Activated CD8-positive, alpha-beta memory T cell treated with anti-CD3 and anti-CD28 coated beads for 24 hours (primary cell): ENCODE measurements around the gene JADE3.

Source experiments
- DNase-seq: peaks from one replicate; pipeline ENCODE4 v3.0.0-alpha.2; 2020

JADE3 gene

DNA sequence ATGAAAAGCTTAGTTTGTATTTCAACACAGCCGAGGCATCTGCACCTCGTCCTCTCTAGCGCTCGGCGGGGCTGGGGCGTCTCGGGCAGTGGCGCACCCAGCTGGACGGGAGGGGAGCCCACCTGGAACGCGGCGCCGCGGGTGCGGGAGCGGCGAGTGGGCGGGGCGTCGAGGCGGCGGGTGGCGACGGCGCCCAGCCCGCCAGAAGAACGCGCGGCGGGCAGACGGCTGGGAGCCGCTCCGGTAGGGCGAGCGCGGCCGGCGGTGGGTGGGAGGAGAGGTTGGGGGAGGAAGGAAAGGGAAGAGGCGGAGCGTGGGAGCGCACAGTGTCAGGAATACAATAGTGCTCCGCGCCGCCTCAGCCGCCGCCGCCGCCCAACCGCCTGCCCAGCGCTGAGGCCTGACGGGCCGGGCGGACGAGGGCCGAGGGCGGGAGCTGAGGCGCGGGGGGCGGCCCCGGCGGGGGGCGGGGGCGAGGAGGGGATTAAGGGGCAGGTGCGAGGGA lies at the start of gene JADE3:
TSS of gene JADE3 (plus strand) at position 324 of the 505 bp plus-strand sequence. CDS start 72,474 bp downstream, outside the sequence.
- DNase-seq = no peak

DNA sequence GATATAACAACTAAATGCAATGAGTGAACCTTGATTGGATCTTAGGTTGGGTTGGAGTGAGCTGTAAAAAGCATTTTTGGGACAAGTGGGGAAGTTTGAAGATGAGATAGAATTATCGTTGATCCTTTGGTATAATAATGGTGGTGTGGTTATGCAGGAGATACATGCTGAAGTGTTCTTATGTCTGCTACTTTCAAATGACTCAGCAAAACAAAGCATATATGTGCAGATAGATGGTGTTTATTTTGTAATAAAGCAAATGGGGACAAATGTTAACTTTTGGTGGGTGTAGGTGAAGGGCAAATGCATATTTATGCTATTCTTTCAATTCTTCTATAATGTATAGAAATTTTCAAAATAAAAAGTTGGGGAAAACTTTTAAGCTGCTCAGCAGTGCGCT lies 49.1 kb upstream of the JADE3 start:
- DNase-seq = no peak

DNA sequence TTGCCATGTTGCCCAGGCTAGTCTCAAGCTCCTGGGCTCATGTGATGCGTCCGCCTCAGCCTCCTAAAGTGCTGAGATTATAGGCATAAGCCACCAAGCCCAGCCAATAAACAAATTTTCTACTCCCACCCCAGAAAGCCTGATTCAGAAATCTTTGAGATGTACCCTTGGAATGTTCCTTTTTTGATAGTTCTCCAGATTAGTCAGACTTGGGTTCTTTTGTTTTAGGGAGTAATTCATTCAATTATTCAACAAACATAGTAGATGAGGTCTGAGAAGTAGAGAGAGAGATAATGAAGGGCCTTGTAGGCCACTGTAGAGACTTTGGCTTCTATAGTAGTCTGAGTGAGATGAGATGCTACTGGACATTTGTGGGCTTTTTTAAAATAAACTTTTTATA lies 47.6 kb upstream of the JADE3 start:
- no peak for DNase-seq

DNA sequence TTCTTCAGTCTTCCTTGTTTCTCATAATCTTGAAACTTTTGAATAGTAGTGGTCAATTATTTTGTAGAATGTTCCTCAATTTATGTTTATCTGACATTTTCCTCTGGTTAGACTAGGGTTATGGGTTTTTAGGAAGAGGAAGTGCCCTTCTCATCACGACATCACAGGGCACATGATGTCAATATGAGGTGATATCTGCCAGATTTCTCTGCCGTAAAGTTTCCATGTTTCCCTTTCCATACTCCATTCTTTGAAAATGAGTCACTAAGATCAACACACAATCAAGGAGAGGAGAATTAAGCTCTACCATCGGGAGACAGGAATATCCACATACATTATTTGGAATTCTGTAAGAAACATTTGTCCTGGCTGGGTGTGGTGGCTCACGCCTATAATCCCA lies 46.9 kb upstream of the JADE3 start:
- no peak for DNase-seq

DNA sequence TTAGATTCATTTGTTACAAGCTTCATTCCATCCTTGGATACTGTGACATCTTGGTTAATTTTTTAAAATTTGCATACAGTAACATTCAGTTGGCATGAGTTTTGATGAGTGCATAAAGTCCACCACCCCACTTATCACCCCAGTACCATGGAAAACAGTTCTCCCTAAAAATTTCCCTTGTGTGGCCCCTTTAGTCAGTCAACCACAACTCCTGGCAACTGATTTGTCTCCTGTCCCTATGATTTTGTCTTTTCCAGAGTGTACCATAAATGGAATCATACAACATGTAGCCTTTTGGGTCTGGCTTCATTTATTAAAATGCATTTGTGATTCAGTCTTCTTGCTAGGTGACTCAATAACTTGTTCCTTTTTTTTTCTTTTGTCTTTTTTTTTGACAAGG lies 45.5 kb upstream of the JADE3 start:
- DNase-seq = no peak

DNA sequence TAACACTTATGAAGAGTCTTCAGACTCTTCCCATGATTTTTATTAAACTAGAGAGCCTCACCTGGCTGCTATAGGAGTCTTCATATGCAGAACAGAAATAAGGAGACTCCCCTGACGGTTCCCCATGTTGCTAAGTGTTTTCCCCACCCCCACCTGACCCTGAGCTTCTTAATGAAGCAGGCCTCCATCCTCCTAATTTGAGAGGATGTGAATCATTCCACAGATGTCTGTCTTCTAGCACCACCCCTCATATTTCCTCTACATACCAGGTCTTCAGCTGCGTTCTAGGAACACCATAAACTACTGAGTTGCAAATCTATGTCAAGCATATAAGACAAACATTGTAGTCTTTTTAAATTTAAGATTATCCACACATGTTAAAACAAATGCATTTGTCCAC lies 38.5 kb upstream of the JADE3 start:
- DNase-seq = no peak

DNA sequence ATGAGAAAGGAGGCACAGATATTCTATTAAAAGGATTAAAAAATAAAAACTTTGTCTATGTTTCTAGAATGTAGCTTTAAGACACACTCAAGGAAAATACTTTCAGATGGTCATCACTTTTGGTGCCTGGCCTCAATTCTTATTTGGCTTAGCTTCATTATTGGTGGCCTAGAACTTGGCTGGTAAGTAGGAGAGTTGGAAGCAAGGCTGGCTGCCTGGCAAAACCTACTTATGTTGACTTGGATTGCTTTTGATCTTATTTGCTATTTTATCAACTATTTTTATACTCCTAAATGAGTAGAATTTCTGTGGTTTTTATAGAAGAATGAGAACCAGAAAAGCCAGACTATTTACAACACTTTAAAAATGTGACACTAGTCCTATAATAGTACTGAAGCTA lies 35.3 kb upstream of the JADE3 start:
- no peak for DNase-seq

DNA sequence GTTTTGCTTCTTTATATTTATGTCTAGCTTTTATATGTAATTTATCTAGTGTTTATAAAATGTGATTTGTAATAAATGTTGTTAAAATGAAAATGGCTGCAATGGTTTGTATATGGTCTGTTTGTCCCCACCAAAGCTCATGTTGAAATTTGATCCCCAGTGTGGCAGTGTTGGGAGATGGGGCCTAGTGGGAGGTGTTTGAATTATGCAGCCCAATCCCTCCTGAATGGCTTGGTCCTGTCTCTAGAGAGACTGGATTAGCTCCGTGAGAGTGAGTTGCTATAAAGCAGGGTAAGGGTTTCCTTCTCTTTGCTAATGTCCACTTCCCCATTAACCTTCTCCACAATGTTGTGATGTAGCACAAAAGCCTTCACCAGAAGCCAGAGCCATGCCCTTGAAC lies 30.0 kb upstream of the JADE3 start:
- DNase-seq = no peak

DNA sequence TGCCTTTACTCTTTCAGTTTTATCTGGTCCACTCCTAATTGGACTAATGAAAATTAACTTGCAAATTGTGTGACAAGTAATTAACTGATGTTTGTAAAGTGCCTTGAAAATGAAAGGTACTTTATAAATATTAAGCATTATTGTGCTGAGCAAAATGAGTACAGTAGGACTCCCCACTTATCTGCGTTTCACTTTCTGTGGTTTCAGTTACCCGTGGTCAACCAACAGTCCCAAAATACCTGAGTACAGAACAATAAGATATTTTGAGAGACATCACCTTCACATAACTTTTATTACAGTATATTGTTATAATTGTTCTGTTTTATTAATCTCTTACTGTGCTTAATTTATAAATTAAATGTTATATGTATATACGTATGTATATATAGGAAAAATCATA lies 27.4 kb upstream of the JADE3 start:
- no peak for DNase-seq

DNA sequence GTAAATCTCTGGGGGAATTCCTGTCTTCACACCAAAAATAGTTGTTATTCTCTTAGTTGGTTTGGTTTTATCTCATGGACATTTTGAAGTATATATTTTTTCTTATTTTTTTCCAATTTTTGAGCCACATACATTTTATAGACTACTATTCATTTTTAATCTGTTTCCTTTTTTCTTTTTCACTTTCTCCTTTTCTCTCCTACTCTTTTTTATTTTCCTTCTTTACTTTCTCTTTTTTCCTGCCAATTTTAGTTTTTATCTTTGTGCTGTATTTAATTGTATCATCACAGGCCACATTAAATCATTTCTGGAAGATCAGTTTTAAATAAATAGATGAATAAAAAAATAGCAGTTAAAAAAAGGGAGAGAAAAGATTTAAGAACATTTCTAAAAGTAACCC lies 14.0 kb upstream of the JADE3 start:
- DNase-seq = no peak

DNA sequence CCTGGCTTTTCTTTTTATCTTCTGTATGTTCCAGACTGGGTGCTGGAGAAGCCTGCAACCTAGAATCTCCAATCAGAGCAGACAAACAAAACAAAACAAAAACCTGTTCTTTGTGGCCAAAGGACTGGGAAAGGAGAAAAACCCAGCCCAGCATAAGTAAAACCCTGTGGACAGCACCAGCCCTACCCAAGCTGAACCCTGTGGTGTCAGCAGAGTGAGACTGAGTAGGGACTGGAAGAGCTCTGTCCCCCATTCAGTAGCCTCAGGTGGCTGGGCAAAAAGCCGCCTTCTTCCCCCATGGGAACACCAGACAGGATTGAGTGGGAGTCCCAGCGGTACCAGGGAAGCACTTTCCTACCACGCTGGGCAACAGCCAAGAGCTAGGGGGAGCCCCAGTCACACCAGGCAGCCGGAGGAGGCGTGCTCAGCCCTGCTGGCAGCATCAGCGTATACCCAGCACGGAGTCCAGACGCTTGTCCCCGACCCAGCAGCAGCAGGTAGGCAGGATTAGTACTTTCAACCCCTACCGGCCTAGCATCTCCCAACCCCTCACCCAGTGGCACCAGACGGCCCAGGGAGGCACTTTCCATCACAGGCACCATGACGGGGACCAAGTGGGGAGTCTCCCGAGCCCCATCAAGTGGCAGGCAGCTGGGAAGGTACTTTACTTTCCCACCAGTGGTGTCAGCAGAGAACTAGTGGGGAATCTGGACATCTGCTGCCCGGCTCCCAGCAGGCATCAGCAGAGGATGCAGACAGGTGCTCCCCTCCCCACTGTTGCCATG lies 8.6 kb upstream of the JADE3 start:
- DNase-seq = peak; percentile 70

DNA sequence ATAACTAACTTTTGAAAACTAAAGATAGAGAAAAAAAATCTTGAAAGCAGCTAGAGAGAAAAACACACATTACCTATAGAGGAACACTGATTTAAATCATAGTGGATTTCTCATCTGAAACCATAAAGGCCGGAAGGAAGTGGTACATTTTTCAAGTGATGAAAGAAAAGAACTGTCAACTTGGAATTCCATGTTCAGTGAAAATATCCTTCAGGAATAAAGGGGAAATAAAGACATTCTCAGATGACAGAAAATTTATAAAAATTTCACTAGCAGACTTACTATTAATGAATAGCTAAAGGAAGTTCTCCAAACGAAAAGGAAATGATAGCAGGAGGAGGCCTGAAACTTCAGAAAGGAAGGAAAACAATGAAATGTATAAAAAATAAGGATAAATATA lies 7.6 kb upstream of the JADE3 start:
- DNase-seq = no peak

DNA sequence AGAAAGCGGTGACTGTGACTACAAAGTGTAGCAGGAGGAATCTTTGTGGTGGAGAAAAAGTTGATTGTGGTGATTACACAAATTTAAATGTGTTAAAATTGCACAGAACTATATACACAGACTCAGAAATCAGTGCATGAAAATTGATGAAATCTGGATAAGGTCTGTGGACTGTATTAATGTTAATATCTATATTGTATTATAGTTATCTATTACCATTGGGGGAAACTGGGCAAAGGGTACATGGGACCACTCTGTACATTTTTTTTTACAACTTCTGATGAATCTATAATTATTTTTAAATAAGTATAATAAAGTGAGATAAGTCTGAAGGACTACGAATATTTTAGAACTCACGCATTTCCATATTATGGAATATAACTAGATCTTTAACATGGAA lies 1.8 kb upstream of the JADE3 start:
- DNase-seq = no peak

DNA sequence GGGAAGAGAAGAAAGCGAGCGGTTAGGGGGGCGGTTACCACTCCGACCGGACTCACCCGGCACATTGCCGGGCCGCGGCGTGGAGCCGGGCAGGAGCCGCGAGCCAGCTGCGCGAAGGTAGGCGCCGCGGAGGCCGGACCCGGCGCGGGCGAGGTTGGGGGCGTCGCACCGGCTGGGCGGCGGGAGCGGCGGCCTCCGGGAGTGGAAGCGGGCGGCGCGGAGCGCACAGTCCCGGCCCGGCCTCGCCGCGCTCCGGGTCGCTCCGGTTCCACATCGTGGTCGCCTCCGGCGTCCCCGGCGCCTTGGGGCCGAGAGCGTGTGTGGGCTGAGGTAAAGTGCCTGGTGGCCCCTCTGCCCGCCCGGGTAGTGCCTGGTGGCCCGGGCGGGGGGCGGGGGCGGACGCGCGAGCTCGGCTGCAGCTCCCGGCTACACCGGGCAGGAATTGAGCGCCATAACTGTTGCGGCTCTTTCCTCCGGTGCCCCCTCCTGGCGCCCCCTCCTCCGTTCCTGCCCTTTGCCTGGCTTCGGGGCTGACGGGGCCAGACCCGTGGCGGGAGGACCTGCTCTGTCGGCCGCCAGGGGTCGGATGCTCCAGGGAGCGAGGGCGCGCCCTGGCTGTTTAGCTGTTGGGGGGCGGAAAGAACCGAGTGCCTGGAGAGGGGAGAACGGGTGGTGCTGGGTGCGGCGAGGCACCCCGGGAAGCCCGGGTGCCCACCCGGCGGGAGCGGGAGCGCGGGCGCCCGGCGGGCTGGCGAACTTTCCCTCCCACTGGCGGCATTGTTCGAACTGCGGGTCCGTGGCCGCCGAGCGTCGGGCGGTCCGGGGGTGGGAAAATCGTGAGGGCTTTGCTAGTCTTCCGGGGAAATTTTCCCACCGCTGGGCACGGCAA lies 626 bp downstream of the JADE3 start:
- peak; percentile 64 for DNase-seq

DNA sequence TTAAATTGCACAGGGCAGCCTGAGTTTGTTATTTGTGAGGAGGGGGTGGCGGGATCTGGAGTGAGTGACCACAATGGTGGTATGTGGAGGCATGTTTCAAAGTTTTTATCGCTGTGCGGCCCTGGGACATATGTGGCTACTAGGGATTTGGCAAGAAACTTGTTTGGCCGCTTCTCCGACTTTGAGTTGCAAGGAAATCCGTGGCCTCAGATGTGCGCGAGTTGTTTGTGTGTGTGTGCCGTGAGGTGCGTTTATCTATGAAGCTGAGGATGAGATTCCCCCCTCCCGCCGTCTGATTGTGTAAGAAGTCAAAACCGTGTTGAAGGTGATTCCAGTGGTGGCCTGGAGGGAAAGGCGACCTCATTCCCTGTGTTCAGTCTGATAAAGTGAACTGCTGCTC lies 1.4 kb downstream of the JADE3 start:
- no peak for DNase-seq

DNA sequence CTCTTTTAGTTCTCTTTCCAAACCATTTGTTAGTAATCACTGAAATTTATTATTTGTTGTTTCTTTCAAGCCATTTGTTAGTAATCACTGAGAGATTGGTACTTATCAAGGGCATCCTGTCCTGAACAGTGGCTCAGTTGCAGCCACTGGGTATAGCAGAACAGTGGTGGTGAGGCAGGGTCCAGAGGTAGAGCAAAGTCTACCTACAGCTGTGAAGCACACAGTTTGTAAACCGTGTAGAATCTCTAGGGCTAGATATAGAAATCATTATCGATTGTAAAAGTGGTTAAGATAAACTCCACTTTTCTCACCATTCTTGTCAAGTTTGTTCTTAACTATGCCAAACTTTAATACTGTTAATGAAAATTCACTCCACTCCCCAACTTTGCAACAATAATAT lies 4.1 kb downstream of the JADE3 start:
- no peak for DNase-seq

DNA sequence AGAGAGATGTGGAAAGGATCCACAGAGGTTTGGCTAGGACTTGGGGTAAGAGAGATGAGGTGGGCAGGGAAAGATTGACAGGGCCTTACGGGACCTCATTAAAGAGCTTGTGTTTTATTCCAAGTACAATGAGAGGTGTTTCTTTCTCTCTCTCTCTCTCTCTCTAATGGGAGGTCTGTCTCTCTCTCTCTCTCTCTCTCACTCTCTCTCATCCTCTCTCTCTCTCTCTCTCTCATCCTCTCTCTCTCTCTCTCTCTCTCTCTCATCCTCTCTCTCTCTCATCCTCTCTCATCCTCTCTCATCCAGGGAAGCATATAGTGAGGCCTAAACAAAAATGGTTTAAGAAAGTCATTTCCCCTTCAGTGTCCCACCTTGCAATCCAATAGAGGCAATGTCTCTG lies 5.4 kb downstream of the JADE3 start:
- no peak for DNase-seq

DNA sequence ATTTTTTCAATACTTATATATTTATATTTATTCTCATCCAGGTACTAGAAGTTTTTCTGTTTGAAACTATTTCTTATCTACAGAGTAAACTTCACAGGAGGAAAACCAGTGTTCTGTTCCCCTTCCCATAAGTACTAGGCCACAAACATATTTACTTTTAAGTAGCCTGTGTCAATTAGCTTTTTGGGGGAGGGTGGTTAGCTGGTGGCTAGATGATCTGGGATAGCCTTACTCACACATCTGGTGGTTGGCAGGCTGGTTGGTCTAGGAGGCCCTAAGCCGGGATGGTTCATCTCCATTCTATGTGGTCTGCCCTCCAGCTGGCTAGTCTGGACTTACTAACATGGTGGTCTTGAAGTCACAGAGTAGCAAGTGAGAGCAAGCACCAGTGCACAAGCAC lies 6.2 kb downstream of the JADE3 start:
- no peak for DNase-seq

DNA sequence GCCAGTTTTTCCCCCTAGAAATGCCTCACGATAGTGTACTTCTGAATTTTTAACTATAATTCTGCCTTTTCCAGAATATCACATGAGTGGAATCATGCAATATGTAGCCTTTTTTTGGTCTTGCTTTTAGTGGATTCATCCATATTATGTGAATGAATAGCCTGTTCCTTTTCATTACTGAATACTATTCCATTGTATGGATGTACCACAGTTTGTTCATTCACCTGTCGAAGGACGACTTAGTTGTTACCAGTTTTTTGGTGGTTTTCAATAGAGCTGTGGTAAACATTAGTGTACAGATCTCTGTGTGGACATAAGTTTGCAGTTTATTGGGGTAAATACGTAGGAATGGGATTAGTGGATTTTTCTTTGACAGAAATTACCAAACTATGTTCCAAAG lies 8.0 kb downstream of the JADE3 start:
- no peak for DNase-seq

DNA sequence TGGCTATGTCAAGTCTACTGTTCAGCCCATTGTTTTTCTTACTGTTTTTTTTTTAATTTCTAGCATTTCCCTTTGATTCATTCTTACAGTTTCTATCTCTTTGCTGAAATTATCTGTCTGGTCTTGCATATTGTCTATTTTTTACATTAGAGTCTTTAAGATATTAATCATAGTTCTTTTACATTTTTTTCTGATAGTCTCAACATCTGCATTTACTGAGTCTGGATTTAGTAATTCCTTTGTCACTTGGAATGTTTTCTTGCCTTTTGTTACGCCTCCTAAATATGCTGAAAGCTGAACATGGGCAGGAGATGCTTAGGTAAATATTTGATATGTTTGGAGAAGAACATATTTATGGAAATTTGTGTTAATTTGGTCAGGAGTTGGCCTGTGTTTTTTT lies 10.4 kb downstream of the JADE3 start:
- no peak for DNase-seq

DNA sequence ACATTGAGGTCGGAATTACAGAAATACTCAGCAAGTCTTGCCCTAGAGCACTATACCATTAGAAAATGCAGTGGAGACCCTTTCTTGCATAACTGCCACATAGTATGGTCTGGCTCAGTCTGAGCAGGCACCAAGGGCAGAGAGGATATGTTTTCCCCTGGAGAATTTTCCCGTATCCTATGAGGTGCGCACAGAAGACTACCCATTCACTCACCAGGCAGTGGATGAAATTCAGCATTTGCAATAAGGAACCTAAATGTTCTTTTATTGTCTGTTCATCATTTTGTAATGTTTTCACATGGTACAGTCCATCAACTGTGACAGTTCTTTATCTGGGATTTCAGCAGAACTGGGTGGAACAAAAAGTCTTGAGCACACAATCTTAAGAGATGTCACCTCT lies 15.5 kb downstream of the JADE3 start:
- DNase-seq = no peak

DNA sequence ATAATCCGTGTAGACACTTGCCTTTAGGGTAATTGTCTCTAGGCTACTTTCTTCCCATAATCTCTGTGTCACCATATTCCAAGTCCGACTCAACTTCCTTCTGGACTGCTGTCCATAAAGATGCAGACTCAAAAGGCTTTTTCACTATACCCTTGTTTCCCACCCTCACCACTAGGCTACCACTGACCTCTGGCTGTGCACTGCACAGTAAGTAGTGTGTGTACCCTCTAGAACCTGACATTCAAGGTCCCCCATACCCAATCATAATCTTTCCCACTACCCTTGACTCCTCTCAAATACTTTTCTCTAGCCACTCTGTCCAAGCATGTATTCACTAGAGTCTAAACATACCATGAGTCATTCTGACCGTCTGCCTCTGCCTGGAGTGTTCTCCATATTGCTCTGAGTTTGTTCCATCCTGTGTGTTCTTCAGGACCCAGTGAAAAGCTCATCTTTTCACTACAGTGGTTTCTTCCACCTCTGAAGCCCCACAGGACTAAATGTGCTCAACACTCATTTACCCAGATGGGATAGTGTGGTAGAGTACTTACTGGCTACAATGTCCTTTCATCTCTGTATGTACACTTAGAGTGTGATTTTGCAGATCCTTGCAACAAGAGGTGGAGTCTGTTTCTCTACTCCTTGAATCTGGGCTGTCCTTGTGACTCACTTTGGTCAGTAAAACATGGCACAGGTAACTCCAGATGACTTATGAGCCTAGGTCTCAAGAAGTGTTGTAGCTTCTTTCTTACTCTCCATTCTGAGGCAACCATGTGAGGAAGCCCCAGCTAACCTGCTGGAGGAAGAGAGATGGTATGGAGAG lies 17.4 kb downstream of the JADE3 start:
- no peak for DNase-seq

DNA sequence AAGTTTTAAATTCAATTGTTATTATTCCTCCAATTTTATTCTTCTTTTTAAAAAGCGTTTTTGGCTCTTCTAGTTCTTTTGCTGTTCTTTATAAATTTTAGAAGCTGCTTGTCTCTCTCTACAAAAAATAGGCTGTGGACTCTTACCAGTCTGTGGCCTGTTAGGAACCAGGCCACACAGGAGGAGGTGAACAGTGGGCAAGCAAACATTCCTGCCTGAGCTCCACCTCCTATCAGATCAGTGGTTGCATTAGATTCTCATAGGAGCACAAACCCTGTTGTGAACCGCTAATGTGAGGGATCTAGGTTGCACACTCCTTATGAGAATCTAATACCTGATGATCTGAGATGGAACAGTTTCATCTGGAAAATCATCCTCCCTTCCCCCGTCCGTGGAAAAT lies 23.1 kb downstream of the JADE3 start:
- DNase-seq = no peak
